HG03103 (cell line): ENCODE results near the gene HS3ST3B1.

Experiments
- ATAC-seq: cut with Tn5 transposase; IDR thresholded peaks from one replicate; pipeline ENCODE4 v1.9.1; 2021; ENCODE audit warnings: low read depth; ENCODE audit not compliant: unreplicated experiment

Gene HS3ST3B1

DNA sequence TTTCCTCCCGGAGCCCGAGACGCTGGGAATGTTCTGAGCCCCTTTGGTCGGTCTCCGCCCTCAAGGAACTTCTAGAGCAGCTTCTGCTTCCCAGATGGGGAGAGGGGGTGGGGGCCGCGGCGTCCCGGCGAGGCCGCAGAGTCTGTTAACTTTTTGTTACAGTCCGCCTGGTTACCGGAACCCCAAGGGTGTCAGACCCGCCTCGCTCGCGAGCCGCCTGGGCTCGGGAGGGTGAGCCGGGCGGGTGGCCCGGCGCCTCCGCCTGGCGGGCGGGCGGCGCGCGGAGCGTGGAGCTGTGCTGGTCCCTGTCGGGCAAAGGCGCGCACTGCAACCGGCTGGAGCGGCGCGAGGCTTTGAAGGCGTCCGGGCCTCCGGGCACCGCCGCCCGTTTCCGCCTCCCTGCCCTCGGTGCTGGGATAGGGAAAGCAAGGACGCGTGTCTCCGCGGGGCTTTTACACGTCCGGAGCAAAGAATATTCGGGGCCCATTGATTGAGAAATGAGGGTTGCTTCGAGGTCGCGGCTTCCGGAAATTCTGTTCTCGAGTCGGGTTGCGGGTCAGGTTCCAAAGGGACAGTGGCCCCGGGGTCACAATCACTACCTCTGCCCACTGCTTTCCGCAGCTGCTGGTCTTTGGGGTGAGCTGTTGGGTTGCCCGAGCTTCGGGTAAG is 1.7 kb downstream of the HS3ST3B1 start:
- peak; percentile 38 for ATAC-seq

DNA sequence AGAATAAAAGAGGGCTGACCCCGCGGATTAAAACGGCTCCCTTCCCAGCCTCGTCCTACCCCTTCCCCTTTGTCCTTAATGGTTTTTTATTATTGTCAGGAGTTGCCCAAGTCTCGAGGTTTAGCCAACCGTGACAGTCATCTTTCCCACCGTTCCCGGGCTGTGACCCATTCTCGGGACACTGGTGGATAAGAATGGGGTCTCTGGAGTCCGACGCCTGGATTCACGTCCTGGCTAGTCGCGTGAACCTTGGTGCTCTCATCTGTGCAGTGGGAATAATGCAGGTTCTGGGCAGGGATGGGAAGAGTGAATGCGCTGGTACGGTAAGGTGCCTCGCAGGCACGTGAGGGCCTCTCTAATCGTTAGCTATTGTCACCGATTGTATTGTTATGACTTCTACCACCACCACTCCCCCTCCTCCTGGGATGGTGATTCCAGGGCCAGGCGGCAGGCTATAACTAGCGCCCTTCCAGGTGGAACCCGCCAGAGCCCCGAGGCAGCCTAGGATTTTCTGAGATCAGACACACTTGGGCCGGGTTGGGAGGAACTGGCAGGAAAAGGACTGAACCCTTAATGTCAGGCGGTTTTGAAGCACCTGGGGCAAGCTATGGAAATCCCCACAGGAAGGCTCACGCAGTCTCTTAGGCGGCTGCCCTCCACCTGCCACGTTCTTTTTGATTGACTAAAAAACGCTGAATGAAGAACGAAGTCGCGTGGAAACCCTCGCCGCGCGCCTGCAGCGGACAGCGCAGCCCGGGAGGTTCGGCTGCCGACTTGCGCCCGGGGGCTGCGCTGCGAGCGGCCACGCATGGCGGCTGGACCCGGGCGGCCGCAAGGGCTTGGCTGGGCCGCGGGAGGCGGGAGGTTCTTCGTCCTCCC is 2.7 kb downstream of the HS3ST3B1 start:
- no peak for ATAC-seq

DNA sequence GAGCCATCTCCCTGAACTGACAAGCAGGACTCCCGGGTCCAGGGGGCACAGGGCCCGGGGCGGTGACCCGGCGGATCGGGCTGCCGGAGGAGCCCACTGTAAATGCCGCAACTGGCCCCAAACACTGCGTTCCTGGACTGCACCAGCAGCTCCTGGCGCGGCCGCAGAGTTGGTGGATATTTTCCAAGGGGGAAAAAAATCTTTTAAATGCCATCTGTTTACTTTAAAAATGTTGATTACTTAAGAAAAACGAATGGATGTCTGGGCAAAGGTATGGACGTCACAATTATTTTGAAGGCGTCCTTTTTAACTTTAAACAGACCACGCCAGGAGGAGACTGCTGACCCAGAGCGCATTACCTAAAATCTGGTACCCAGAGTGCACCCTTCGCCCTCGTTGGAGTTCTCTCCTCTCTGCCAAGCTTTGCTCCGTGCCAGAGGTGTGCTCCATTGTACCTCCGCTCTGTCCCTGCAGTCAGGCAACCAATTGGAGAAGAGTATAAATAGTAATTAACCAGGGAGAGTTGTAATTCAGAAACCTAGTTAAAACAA is 3.4 kb downstream of the HS3ST3B1 start:
- no peak for ATAC-seq

DNA sequence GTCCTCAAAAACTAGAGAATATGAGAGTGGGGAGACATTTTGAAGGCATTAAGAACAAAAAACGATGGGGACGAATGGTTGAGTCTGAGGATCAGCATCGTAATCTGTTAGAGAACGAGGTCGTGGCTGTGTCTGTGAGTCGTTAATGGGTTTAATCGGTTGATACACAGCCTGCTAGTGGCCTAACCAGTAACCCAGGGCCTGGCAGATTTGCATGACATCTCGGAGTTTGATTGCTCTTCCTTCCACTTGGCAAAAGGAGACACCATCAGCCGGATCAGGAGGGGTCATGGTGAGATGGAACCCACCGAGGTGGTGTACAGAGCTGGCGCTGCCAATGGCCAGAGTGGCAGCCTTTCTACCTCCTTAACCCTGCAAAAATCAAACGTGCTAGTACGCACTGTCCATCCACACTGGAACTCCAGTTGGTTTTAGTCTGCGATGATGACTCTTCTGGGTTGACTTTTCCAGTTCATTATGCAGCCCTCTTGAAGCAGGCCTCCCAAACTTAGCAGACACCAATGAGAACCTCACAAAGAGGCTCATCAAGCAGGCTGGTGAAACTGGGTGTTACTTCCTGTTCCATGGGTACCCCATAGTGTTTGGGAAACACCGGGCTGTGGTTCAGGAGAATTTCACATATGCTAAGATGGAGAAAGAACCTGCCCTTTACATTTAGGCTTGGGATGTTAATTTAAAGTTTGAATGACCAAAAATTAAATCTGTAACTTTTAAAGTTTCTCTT is 4.1 kb downstream of the HS3ST3B1 start:
- ATAC-seq, result no peak

GRCh38 chr17:14305785-14306496 is 5.1 kb downstream of the HS3ST3B1 start:
- no peak for ATAC-seq

DNA sequence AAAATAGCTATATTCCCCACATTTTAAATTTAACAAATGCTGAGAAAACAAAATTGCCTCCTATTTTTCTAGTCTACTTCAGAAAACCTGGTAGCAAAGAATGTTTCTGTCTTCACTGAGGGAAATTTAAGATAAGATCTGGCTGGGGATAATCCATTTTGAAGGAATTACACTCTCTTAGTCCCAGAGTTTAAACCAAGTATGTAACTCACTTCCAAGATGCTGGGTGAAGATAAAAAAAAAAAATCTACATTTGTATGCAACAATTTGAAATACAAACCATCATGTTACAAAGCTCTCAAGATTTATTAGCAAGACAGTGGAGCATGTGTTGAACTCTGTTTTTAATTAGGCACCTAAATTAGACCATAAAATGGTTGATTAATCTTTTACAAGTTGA is 5.7 kb downstream of the HS3ST3B1 start:
- ATAC-seq, result no peak

DNA sequence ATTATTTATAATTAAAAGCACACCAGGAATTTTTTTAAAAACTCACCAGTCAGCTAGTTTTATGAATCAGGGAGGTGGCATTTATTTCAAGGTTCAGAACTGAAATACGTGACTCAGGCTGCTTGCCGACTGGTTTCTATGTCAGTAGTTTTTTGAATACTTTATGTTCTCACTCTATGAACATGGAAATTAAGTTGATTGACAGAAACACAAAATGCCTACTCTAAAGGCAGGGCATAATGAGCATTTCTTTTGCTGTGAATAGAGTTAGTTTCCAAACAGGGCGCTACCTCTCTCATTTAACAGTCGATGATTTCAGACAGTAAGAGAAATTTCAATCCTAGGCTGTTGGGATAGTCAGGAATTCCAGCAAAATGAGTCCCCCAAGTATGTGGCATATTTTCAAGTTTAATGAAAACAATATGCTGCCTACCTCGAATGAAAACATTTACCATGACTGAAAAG is 6.7 kb downstream of the HS3ST3B1 start:
- no peak for ATAC-seq

- no peak for ATAC-seq
These were observed 7.7 kb downstream of the HS3ST3B1 start for GRCh38 chr17:14308636-14308964.

DNA sequence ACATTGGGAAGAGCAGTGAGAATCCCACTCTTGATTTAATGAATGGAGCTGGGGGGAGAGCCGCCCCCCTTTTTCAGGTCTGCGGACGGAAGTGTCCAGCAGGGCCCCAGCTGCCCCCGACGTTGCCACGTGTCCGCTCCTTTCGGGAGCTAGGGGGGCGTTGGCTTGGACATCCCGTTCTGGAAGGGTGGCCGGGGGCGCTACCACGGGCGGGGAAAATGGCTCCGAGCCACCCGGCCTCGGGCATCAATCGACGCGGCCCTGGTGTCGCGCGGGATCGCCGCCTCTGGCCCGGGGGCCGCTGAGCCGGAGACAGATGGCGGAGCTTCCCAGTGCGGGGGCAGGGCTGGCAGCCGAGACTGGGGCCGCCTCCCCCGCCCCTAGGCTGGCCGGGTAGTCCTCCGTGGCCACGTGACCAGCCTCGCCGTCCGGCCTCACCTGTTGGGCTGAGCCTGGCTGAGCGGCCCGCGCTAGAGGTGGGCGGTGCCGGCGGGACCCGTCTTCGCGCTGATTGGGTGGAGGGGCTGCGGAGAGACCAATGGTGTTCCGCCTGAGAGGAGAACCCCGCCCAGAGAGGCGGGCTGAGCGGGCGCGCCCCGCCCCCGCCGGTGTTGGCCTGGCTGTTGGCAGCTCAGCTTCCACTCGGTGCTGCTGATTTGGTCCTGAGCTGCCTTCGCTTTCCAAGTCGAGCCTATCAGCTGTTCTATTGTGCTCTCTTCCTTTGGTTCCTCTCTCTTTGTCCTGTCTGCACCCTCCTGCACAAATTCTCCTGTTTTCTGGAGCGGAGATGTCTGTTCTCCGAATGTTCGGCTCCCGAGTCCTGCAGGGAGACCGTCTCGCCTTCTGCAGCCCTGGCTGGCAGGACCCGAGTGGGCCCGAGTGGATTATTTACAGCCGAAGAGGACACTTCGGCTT is 8.3 kb downstream of the HS3ST3B1 start:
- ATAC-seq, result peak; percentile 99

- ATAC-seq, result no peak
These were observed 9.2 kb downstream of the HS3ST3B1 start for GRCh38 chr17:14310101-14310500.

DNA sequence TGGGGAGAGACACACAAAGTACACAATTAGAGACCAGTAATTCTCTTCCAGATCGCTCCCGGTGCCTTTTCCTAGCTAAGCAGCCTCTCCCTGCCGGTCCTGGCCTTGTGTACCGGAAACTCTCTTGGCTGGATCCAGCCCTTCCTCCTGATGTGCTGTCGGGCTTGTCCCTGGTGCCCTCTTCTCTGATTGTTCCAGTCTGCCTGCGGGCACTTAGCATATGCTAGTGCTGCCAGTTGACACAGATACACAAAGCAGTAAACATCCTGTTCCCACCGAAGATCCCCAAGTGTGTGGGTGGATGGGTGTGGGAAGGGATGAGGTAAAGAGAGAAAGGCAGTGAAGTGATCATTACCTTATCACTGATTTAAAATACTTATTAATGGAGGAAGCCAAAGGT is 9.7 kb downstream of the HS3ST3B1 start:
- ATAC-seq, result no peak

DNA sequence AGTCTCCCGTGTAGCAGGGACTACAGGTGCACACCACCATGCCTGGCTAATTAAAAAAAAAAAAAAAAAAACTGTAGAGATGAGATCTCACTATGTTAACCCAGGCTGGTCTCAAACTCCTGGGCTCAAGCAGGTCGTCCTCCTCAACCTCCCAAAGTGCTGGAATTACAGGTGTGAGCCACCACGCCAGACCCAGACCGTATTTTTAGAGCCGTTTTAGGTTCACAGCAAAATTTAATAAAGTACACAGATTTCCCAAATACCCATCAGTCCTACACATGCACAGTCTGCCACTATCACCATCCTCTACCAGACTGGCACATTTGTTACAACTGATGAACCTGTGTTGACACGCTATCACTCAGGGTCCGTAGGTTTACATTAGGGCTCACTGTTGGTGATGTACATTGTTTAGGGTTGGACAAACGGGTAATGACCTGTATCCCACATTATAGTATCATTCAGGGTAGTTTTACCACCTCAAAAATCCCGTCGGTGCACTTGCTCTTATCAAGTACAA is 10.4 kb downstream of the HS3ST3B1 start:
- ATAC-seq, result no peak

DNA sequence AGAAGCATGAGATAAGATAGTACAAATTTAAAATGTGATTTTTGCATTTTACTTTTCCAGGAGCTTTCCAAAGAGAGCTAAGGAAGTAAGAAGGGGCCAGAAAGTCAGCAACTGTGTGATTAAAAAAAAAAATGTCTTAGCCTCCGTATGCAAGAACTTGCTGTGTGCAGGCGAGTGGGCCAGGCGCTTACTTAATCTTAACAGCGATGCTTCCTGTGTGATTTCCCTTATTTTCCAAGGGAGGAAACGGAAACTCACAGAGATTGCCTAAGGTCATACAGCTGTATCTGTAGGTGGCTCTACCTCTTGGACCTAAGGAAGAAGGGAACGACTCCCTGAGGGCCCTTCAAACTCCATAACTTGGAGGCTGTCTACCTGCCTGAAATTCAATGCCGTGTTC is 11.1 kb downstream of the HS3ST3B1 start:
- no peak for ATAC-seq

DNA sequence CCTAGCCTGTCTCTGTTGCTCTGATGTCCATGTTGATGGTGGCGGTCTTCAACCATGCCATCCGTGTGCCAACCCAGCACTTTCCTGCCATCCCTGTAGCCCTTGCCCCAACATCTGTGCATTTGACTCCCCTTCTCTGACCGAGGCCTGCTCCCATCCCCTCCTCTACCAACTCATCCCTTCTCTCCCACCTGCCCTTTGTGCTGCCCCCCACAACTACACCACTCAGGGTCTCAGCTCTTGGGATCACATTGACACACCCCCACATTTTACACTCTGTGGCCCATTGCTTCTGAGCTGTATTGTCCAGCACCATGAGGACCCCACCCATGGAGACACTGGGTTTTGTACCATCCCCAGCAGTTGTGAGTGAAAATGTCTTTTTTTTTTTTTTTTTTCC is 11.6 kb downstream of the HS3ST3B1 start:
- ATAC-seq, result no peak

DNA sequence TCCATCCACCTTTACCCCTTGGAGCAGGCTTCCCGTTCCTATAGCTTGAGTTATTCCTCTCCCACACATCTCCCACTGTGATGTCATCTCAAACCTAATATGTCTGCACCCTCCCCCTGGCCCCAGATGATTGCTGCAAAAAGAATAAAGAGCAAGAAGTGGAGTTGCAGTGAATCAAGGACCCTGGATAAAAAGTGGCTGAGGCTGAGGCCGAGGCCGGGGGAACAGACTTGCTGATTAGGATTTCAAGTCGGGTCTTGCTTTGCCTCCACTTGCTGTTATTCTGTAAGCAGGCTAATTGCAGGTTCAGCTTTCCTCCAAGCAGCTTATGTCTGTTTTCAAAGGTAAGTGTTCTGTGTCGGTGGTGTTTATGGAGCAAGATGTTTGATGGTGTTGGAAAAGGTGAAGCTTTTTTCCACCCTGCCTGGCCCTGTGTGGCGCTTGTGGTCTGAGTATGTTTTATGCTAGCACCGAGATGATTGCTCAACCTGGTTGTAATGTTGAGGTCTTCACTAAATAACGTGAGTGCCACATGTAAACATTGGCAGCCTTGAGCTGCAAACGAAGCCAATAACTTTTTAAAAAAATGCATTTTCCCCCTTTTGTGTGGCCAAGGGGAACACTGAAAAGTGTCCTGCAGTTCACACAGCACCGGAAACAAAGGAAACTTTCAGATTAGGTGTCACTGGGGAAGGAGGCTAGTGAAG is 15.4 kb downstream of the HS3ST3B1 start:
- no peak for ATAC-seq

DNA sequence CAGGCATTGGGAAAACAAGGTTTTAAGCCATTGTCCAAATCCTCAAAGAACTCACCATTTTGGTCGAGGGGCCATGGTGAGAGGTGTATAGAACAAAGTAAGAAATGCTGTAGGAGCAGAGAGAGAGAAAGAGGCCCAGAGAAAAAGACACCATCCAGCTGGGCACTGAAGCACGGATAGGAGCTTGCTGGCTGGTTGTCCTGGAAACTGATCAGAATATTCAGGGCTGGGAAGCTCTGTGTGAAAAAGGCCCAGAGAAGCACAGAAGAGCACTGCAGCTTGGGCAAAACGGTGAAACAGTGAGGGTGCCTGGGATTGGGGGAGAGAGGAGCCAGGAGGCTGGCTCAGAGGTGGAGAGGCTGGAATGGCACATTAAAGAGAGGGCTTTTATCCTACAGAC is 16.5 kb downstream of the HS3ST3B1 start:
- no peak for ATAC-seq

- no peak for ATAC-seq
These were observed 17.4 kb downstream of the HS3ST3B1 start for GRCh38 chr17:14318109-14318917.

- no peak for ATAC-seq
These were observed 18.0 kb downstream of the HS3ST3B1 start for GRCh38 chr17:14318918-14319205.
